Endodermal cell (in vitro differentiated cells): Measurements from ENCODE around the gene LTBP2. TPM values are rescaled to one million over a fixed set of nuclear protein-coding genes. Genes with fewer than 3 reads are reported as not detected.

Experiments used
- DNase-seq: peaks from one replicate; pipeline ENCODE4 v3.0.0-alpha.2; 2017
- H3K27ac ChIP-seq: 2 replicates; pipeline ENCODE4 v1.5.1; 2013; ENCODE audit warnings: mild to moderate bottlenecking, low read depth, low read length, moderate library complexity
- H3K27me3 ChIP-seq: 2 replicates; pipeline ENCODE4 v1.6.1; 2013; ENCODE audit warnings: mild to moderate bottlenecking, low read length, moderate library complexity; ENCODE audit not compliant: insufficient read depth, control insufficient read depth, poor library complexity, severe bottlenecking
- H3K36me3 ChIP-seq: 2 replicates; pipeline ENCODE4 v1.7.0; 2013; ENCODE audit warnings: mild to moderate bottlenecking, low read length, moderate library complexity; ENCODE audit not compliant: control insufficient read depth, insufficient read depth
- H3K4me1 ChIP-seq: one replicate; pipeline ENCODE4 v1.7.0; 2013; ENCODE audit warnings: low read length; ENCODE audit not compliant: control insufficient read depth, insufficient read depth
- H3K4me3 ChIP-seq: 2 replicates; pipeline ENCODE4 v1.5.1; 2013; ENCODE audit warnings: mild to moderate bottlenecking, low read length, moderate library complexity
- H3K9ac ChIP-seq: 2 replicates; pipeline ENCODE4 v1.6.1; 2013; ENCODE audit warnings: mild to moderate bottlenecking, low read length, moderate library complexity; ENCODE audit not compliant: poor library complexity, severe bottlenecking; ENCODE audit errors: extremely low read depth
- H3K9me3 ChIP-seq: 2 replicates; pipeline ENCODE4 v1.6.1; 2013; ENCODE audit warnings: mild to moderate bottlenecking, low read length, moderate library complexity; ENCODE audit not compliant: control insufficient read depth
- H3K27ac Mint-ChIP-seq: 2 replicates; pipeline ENCODE4 v1.8.0; 2020; ENCODE audit warnings: mixed read lengths
- H3K27me3 Mint-ChIP-seq: 2 replicates; pipeline ENCODE4 v1.8.0; 2021; ENCODE audit warnings: mild to moderate bottlenecking, mixed read lengths; ENCODE audit not compliant: insufficient read depth
- H3K36me3 Mint-ChIP-seq: 2 replicates; pipeline ENCODE4 v1.8.0; 2020; ENCODE audit warnings: low read depth, mixed read lengths
- H3K4me1 Mint-ChIP-seq: 2 replicates; pipeline ENCODE4 v1.8.0; 2020; ENCODE audit warnings: mixed read lengths
- H3K4me3 Mint-ChIP-seq: 2 replicates; pipeline ENCODE4 v1.8.0; 2020; ENCODE audit warnings: mild to moderate bottlenecking, moderate library complexity, mixed read lengths
- H3K9me3 Mint-ChIP-seq: 2 replicates; pipeline ENCODE4 v1.8.0; 2020; ENCODE audit warnings: mild to moderate bottlenecking, mixed read lengths
- WGBS, 2 experiments: methylation state at CpG; one replicate each; pipeline versions ENCODE4 v1.1.5 to v1.1.7; 2013; ENCODE audit warnings: missing lambda C conversion rate in 2 of 2, mixed read lengths in 1 of 2; ENCODE audit not compliant: insufficient coverage in 1 of 2, insufficient read length in 1 of 2; 5-methylcytosine and 5-hydroxymethylcytosine counted together
- total RNA-seq, 2 donors: library from RNA; stranded (reverse); fragmentation: NEBNext Ultra II Directional in 1 of 2; extraction: Animal tissue kit (Norgen Biotek cat#: 25700) in 1 of 2; gene quantifications; 2 replicates in 1 of 2; 3 replicates in 1 of 2; pipeline ENCODE4 v1.2.1, GENCODE V29; 2021
- TF ChIP-seq, protein P1 (sequence below): fragments of 200-600 bp; sonication (generic); conservative IDR thresholded peaks from 2 replicates; pipeline ENCODE4 v1.5.0; 2021; ENCODE audit warnings: antibody characterized with exemption, mild to moderate bottlenecking

LTBP2 gene
- total RNA-seq, 2 donors from 2014 or later: 1.7 to 2.9 TPM

DNA sequence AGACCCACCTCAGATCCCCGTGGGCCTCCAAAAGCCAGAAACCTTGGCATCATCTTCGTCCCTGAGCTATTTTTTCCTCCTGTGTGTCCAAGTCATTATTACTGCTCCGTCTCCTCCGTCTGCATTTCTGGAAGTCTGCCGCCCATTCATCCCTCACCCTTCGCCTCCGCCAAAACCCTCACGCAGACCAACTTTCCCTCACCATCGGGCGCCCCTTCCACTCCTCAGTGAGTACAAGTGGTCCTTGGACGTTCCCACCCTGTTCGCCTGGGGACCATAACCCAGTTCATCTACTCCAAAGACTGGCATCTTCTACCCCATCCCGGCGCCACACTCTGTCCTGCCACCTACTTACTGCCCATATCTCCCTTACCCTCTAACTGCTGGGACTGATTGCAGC is 3.7 kb upstream of the LTBP2 start:
- H3K27ac Mint-ChIP-seq: no peak overlapping the region

DNA sequence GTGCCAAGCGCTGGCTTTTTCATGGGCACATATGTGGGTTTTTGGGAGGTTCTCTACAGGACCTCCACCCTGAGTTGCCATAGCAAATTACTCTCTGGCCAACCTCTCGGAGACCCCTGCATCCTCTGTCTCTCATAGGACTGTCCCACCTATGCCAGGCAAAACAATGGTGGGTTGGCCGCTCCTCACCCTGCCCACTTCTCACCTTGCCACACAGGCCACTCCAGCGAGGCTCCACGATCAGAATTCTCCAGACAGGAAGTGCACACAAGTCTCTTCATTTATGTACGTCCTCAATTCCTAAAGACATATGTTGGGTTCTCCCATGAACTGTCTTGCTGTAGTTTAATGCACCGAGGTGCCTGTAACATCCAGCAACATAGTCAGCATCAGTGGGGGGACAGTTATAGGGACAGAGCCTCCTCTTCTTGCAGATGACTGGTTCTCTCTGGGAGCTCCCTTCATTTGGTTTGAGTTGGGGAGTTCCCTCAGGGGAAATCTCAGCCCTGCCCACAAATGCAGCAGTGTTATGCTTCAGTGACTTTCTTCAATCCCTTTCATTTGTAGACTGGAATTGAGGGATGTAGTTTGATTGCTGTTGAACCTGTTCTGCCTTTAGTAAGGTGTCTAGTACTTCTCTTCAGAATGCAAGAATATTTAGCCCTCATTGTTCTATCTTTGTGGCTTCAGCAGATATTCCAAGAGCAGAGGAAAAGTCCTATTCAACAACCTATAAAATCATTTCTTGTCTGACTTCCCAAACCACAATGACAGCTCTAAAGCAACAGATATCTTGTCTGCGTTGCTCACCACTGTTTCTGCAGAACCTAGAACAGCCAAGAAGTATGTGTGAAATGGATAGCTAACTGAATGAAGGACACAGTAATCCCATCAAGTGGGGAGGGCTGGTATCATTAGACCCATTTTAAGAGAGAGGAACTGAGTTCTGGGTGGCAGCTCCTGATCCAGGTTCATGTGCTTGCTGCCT is 2.8 kb upstream of the LTBP2 start:
- no peak overlapping the region for H3K4me3 ChIP-seq
- H3K9me3 ChIP-seq: no peaks in the 10 kb centered on the region
- no peaks in the 10 kb centered on the region for H3K36me3 ChIP-seq
- 95 to 96% methylated on average over 7 to 8 of the region's 8 CpGs for WGBS, 2 experiments
- no peaks in the 10 kb centered on the region for H3K9me3 Mint-ChIP-seq
- no peak overlapping the region for H3K27ac ChIP-seq
- no peak overlapping the region for H3K4me3 Mint-ChIP-seq
- H3K4me1 Mint-ChIP-seq: peaks cover 42% of the 10 kb centered on the region
- H3K27me3 Mint-ChIP-seq: peaks cover 51% of the 10 kb centered on the region
- peaks cover 24% of the 10 kb centered on the region for H3K4me1 ChIP-seq
- no peak overlapping the region for H3K27ac Mint-ChIP-seq
- TF ChIP-seq, protein P1, sequence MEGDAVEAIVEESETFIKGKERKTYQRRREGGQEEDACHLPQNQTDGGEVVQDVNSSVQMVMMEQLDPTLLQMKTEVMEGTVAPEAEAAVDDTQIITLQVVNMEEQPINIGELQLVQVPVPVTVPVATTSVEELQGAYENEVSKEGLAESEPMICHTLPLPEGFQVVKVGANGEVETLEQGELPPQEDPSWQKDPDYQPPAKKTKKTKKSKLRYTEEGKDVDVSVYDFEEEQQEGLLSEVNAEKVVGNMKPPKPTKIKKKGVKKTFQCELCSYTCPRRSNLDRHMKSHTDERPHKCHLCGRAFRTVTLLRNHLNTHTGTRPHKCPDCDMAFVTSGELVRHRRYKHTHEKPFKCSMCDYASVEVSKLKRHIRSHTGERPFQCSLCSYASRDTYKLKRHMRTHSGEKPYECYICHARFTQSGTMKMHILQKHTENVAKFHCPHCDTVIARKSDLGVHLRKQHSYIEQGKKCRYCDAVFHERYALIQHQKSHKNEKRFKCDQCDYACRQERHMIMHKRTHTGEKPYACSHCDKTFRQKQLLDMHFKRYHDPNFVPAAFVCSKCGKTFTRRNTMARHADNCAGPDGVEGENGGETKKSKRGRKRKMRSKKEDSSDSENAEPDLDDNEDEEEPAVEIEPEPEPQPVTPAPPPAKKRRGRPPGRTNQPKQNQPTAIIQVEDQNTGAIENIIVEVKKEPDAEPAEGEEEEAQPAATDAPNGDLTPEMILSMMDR: no peak
- peaks cover 25% of the 10 kb centered on the region for H3K27me3 ChIP-seq
- no peak for DNase-seq
- no peak overlapping the region for H3K9ac ChIP-seq
- H3K36me3 Mint-ChIP-seq: no peaks in the 10 kb centered on the region

More for the DNA sequence above, 3.7 kb upstream of the LTBP2 start:
- Mint-ChIP-seq H3K27me3 (peaks cover 42% of the 10 kb centered on the region), H3K4me1 (peaks cover 50% of the 10 kb centered on the region), H3K4me3 (no peak overlapping the region), H3K36me3 (no peaks in the 10 kb centered on the region), H3K9me3 (no peaks in the 10 kb centered on the region)
- 95 to 99% methylated on average over 11 to 14 of the region's 14 CpGs for WGBS, 2 experiments
- no peaks in the 10 kb centered on the region for H3K9me3 ChIP-seq
- no peak for DNase-seq
- H3K4me1 ChIP-seq: peaks cover 27% of the 10 kb centered on the region
- no peak overlapping the region for H3K27ac ChIP-seq
- peaks cover 16% of the 10 kb centered on the region for H3K27me3 ChIP-seq
- TF ChIP-seq, protein P1: no peak
- no peaks in the 10 kb centered on the region for H3K36me3 ChIP-seq
- H3K4me3 ChIP-seq: no peak overlapping the region
- no peak overlapping the region for H3K9ac ChIP-seq

DNA sequence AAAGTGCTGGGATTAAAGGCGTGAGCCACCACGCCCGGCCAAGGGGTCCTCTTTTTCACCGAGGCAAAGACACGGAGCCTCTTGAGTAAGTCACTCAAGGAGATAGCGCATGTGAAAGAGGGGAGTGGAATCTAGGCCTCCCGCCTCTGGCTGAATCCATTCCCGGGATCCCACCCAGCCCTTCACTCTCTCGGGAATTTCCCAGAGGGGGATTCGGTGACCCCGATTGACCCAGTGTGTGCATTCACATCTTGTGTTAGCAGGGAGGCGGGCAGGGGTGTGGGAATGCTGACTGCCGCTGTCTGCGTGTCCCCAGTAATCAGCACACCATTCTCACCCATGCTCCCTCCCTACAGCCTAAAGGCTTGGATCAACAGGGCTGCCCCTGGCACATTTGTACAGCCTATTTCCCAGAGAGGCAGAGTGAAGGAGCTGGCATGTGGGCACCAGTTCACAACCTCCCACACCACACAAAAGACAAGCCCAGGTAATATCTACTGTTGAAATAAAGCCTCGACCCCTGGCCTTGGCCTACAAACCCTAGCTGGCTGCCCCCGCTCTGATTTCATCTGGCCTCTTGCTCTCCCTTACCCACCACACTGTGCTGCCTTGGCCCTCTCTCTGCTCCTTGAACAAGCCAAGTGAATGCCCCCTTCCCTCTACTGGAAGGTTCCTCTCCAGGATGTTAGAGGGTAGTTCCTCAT is 1.3 kb upstream of the LTBP2 start:
- Histone ChIP-seq H3K4me3 (no peak overlapping the region), H3K36me3 (no peaks in the 10 kb centered on the region), H3K9me3 (no peaks in the 10 kb centered on the region), H3K9ac (no peak overlapping the region), H3K27ac (no peak overlapping the region), H3K4me1 (peaks cover 11% of the 10 kb centered on the region), H3K27me3 (peaks cover 33% of the 10 kb centered on the region)
- no peak overlapping the region for H3K4me3 Mint-ChIP-seq
- WGBS, 2 experiments: 94 to 97% methylated on average over 5 to 16 of the region's 16 CpGs
- H3K36me3 Mint-ChIP-seq: no peaks in the 10 kb centered on the region
- H3K27ac Mint-ChIP-seq: no peak overlapping the region
- H3K9me3 Mint-ChIP-seq: no peaks in the 10 kb centered on the region
- TF ChIP-seq, protein P1: no peak
- no peak for DNase-seq
- peaks cover 28% of the 10 kb centered on the region for H3K4me1 Mint-ChIP-seq
- peaks cover 60% of the 10 kb centered on the region for H3K27me3 Mint-ChIP-seq
